ENCODE measurements around the gene TMPRSS9. TPM values are rescaled to one million over a fixed set of nuclear protein-coding genes. Genes with fewer than 3 reads are reported as not detected.
A peak's percentile ranks its signal among the peaks of the same experiment; 100 is the strongest.

Gene TMPRSS9
- total RNA-seq, 1 experiment from 2014 or later: not detected

DNA sequence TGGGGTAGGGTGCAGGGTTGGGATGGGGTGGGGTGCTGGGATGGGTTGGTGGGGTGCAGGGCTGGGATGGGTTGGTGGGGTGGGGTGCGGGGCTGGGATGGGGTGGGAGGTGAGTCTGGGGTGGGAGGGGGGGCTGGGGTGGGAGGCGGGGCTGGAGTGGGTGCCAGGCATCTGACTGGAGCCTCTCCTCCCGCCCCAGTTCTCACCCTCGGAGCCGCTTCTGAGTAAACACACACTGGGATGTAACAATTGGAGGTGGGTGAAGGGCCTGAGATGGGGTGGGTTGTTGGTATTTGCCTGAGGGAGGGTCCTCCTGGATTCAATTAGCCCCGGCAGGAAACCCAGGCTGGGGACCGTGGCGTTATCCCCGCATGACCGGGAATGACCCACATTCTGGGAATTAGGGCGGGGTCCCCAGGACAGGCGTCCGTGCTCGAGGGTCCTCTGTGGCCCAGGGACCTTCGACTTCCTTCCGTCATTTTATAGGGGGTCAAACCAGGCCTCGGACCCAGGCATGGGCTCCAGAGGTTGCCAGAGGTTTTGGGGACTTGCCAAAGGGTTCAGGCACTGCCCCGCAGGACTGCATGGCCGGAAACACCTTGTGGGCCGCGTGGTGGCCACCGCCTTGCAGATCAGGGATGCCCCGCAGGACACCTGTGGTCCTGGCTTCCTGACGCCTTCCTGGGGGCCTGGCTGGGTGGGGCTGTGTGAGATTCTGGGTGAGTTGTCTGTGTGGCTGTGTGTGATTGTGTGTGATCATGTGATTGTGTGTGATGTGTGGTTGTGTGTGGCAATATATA, 1.4 kb downstream of the TMPRSS9 start:
- no peak for DNase-seq (ENCODE audit: low read depth)

- no peak for DNase-seq (ENCODE audit: low read depth)
Observed at GRCh38 chr19:2362046-2362969, 2.2 kb downstream of the TMPRSS9 start.

- DNase-seq (ENCODE audit: low read depth): no peak
Observed at GRCh38 chr19:2362970-2363300, 2.9 kb downstream of the TMPRSS9 start.

- no peak for DNase-seq (ENCODE audit: low read depth)
Observed at GRCh38 chr19:2363419-2363818, 3.4 kb downstream of the TMPRSS9 start.

- no peak for DNase-seq (ENCODE audit: low read depth)
Observed at GRCh38 chr19:2365201-2365970, 5.3 kb downstream of the TMPRSS9 start.

GRCh38 chr19:2371656-2372055, 11.6 kb downstream of the TMPRSS9 start:
- DNase-seq (ENCODE audit: low read depth): peak; percentile 88

DNA sequence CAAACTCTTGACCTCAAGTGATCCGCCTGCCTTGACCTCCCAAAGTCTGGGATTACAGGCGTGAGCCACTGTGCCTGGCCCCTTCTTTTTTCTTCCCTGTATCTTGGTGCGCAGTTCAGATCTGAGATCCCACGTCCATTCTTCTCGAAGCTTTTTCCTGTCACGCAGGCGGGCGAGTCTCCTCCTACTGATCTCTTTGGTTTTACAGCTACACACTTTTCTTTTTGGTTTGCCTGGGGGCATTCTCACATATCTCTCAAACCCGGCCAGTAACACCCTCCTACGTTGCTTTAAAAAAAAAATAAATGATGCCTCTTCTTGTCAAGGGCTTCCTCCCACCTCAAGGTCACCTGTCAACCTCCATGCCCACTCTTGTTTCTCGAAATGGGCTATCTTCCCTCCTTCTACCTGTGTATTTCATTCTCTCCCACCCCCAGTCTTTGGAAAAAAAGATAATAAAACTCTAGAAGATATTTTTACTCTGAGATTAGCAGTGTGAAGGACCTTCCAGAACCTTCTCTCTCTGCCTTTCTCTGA, 12.1 kb downstream of the TMPRSS9 start:
- peak; percentile 35 for DNase-seq (ENCODE audit: low read depth)

GRCh38 chr19:2374808-2375207, 14.7 kb downstream of the TMPRSS9 start:
- DNase-seq (ENCODE audit: low read depth): no peak

DNA sequence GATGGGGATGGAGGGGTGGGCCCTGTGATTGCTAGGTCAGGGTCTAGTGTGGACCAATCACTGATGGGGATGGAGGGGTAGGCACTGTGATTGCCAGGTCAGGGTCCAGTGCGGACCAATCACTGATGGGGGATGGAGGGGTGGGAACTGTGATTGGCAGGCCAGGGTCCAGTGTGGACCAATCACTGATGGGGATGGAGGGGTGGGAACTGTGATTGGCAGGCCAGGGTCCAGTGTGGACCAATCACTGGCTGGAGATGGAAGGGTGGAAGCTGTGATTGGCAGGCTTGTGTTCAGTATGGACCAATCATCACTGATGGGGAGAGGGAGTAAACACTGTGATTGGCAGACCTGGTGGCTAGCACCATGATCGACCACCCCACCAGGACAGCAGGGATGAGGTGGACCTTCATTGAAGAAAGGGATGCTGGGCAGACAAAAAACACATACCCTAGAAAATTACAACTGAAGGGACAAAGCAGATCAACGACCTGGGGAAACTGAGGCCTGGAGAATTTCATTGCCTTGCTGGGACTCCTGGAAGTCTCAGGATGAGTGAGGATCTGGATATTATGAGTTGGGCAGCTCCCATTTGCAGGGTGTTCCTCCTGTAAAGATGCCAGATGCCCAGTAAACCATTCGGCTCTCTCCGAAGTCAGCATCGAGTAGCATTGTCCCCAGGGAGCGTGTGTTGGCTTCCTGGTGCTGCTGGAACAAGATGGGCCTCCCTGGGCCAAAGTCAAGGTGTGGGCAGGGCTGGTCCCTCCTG, 15.5 kb downstream of the TMPRSS9 start:
- DNase-seq (ENCODE audit: low read depth): no peak

GRCh38 chr19:2376784-2377519, 16.9 kb downstream of the TMPRSS9 start:
- no peak for DNase-seq (ENCODE audit: low read depth)

DNA sequence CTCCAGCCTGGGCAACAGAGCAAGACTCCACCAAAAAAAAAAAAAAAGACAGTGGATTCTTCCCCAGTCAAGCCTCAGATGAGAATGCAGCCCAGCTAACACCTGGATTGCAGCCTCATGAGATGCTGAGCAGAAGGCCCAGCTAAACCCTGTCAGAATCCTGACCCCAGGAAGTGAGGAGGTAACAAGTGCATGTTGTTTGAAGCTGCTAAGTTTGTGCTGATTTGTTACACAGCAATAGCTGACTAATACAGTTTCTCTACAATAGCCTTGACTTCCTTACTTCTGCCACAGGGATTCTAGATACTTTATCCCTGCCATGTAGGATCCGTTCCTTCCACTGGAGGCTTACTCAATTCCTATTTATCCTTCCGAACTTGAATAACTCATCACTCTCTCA, 20.5 kb downstream of the TMPRSS9 start:
- DNase-seq (ENCODE audit: low read depth): no peak

- peak; percentile 29 for DNase-seq (ENCODE audit: low read depth)
Observed at GRCh38 chr19:2381148-2381820, 21.2 kb downstream of the TMPRSS9 start.

- DNase-seq (ENCODE audit: low read depth): no peak
Observed at GRCh38 chr19:2382530-2383222, 22.6 kb downstream of the TMPRSS9 start.

DNA sequence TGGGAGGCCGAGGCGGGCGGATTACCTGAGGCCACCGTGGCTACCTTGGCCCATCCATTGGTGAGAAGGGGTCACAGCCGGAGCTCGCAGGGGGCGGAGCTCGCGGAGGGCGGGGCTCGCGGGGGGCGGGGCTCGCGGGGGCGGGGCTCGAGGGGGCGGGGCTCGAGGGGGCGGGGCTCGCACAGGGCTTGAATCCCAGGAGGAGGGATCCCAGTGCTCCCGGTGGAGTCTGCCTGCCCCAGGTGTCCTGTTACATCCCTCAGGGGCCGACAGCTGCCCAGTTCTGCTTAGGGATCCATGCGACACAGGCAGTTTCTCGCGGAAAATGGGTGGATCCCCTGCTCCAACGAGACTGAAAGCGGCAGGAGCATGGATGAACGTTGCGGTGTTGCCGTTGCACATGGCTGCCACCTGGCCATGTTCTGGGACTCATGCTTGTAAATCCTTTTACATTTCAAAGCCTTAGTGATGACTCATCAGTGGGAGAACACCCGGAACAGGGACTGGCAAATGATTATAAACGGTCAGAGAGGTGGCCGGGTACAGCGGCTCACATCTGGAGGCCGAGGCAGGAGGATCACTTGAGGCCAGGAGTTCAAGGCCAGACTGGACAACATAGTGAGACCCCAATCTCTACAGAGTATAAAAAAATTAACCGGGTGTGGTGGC, 25.1 kb downstream of the TMPRSS9 start:
- DNase-seq (ENCODE audit: low read depth): peak; percentile 94

DNA sequence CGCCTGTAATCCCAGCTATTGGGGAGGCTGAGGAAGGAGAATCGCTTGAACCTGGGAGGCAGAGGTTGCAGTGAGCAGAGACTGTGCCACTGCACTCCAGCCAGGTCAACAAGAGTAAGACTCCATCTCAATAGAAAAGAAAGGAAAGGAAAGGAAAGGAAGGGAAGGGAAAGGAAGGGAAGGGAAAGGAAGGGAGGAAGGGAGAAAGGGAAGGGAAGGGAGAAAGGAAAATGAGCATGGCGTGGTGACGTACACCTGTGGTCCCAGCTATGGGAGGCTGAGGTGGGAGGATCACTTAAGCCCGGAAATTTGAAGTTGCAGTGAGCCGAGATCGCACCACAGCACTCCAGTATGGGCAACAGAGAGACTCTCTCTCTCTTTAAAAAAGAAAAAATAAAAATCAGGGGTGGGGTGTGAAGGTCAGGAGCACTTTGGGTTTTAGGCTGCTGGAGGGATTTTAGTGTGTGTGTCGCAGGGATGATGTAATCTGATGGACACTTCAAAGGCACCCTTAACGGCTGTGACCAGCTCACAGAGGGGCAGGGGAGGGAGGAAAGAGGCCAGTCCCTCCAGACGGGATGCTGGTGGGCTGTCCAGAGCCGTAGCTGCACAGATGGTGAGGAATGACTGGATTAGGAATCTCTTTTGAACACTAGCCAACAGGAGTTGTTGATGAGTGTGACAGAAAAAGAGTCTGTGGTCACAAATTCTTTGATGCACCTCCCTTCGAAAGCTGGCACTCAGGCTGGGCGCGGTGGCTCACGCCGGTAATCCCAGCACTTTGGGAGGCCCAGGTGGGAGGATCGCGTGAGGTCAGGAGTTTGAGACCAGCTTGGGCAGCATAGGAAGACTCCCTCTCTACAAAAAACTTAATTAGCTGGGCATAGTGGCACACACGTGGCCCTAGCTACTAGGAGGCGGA, 27.6 kb downstream of the TMPRSS9 start:
- DNase-seq (ENCODE audit: low read depth): no peak

DNA sequence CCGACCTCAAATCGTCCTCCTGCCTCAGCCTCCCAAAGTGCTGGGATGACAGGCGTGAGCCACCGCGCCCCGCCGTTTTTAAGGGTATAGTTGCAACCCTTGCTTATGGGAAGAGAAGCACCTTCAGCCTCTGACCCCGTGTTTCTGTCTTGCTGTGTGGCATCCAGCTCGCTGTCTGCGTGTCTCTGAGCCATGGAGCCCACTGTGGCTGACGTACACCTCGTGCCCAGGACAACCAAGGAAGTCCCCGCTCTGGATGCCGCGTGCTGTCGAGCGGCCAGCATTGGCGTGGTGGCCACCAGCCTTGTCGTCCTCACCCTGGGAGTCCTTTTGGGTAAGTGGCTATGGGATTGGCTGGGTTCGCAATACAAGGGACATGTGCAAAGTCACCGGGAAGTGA, 29.5 kb downstream of the TMPRSS9 start:
- no peak for DNase-seq (ENCODE audit: low read depth)

DNA sequence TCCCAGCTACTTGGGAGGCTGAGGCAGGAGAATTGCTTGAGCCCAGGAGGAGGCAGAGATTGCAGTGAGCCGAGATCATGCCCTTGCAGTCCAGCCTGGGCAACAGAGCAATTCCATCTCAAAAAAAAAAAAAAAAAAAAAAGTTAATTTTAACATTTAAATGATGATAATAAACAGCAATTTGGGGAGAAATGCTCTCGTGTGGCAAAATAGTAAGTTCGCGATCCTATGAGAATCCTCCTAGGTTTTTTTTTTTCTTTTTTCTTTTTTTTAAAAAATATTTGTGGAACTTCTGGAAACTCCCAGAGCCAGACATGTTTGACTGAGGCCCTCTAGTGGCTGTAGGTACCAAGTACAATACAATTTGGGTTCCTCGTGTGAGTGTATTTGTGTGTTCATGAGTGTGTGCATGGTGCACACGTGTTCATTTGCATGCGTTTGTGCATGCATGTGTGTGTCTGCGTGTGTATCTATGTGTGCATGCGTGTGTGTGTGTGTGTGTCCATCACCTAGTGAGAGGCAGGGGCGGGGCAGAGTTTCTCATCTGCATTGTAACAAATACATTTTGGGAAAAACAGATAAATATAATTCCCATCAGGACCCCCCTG, 31.2 kb downstream of the TMPRSS9 start:
- peak; percentile 72 for DNase-seq (ENCODE audit: low read depth)
